Mammary epithelial cell (primary cell): ENCODE data around the gene IGF2R.

Experiments used
- CTCF ChIP-seq, 2 donors: IDR thresholded peaks in 1 of 2; conservative IDR thresholded peaks in 1 of 2; 2 replicates each; pipeline ENCODE4 v1.5.1; 2011 to 2012; ENCODE audit warnings: inconsistent platforms in 2 of 2, low read length in 2 of 2, mild to moderate bottlenecking in 2 of 2, control low read depth in 1 of 2, low read depth in 1 of 2; ENCODE audit not compliant: insufficient read depth in 1 of 2; ENCODE audit errors: extremely low read depth in 1 of 2
- EZH2 ChIP-seq: IDR thresholded peaks from 2 replicates; pipeline ENCODE4 v1.6.1; 2012; ENCODE audit warnings: low read length, inconsistent platforms, borderline replicate concordance

- TF ChIP-seq CTCF (conservative IDR thresholded peaks at IDR 0.05 in 1 of 2, IDR thresholded peaks at IDR 0.05 in 1 of 2; ENCODE audit: extremely low read depth in 1 of 2, insufficient read depth in 1 of 2, low read depth in 1 of 2, low read length in 2 of 2) (no peak), EZH2 (no peak)
Observed at GRCh38 chr6:160077024-160077423, 108.1 kb downstream of the IGF2R start.
